ENCODE results near the gene DPY19L1. TPM values are rescaled to one million over a fixed set of nuclear protein-coding genes. Genes with fewer than 3 reads are reported as not detected.
A peak's percentile ranks its signal among the peaks of the same experiment; 100 is the strongest.

The DPY19L1 gene
- total RNA-seq, 1 experiment from 2014 or later = 10.7 TPM

DNA sequence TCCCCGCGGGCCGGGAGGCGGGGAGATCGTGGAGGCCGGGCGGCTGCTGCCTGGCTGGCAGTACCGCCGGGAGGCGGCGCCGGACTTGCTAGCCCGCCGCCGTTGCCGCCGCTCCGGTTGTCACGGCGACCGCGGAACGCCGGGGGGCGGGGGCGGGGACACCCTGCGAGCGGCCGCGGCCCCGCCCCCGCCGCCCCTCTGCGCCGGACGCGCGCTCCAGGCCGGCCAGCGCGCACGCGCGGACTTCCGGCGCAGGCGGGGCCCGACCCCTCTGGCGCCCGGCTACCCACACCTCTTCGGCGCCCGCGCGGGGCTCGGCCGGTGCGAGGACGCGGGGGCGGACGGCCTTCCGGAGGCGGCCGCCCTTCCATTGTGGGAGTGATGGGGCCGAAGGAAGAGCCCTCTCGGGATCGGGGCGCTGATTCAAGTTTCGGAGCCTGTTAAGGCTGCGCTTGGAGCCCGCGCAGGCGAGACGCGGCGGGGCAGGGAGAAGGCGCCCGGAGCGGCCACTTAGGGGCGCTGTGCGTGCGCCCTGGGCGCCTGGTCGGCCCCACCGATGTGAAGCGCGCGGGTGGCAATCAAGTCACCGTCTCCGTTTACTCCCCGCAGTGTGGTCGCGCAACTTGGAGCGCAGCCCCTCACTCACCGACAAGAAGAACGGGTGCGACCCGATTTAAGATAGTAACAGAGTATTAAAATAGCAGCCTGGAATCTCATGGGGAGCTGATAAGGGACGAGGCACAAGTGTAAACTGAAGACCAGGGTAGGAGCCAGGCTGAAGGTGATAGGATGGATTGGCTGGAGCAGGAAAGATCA lies 449 bp upstream of the DPY19L1 start:
- peaks cover 33% of the 10 kb centered on the region for H3K79me2 ChIP-seq (ENCODE audit: low read length)
- no peaks in the 10 kb centered on the region for H3K9me3 ChIP-seq (ENCODE audit: low read length)
- H3K36me3 ChIP-seq (ENCODE audit: low read depth, low read length) = no peaks in the 10 kb centered on the region
- no peaks in the 10 kb centered on the region for H3K9me2 ChIP-seq (replicated peaks; ENCODE audit: low read length)
- no peaks in the 10 kb centered on the region for H3K27me3 ChIP-seq (ENCODE audit: low read length)
- peak overlapping the region; percentile 53 for H3K27ac ChIP-seq (ENCODE audit: low read length)
- peak; percentile 81 for ATAC-seq
- peak overlapping the region; percentile 69 for H3K9ac ChIP-seq (ENCODE audit: low read length)
- ChIA-PET CTCF (interaction anchor here (0.6 to 0.7 kb wide), 5 partner anchors 34 to 488 kb away, joined by 4 to 6 read pairs (median 4); no protein-coding TSS in a partner anchor), POLR2A (ENCODE audit: unreplicated experiment) (no interaction called here)
- DNase-seq = peak; percentile 89
- H4K20me1 ChIP-seq (ENCODE audit: low read length) = peaks cover 6% of the 10 kb centered on the region; the same call in 1 of the 2 replicates
- no TSS peak for BruUV-seq (replicated peaks)
- intact Hi-C loops (cut with micrococcal nuclease) = no loop called here
- no peaks in the 10 kb centered on the region for H3F3A ChIP-seq (ENCODE audit: low read length, unreplicated experiment)
- peak overlapping the region; percentile 93 for H3K4me2 ChIP-seq (ENCODE audit: low read length)
- H3K4me1 ChIP-seq (ENCODE audit: insufficient read depth, low read length) = peaks cover 34% of the 10 kb centered on the region
- H3K4me3 ChIP-seq (ENCODE audit: low read length) = peak overlapping the region; percentile 68
- peak overlapping the region; percentile 77 for H2AFZ ChIP-seq (ENCODE audit: low read length)
- no peak for TF ChIP-seq EZH2 (IDR thresholded peaks at IDR 0.05; ENCODE audit: low read length, unreplicated experiment)
- TF ChIP-seq, protein P1, sequence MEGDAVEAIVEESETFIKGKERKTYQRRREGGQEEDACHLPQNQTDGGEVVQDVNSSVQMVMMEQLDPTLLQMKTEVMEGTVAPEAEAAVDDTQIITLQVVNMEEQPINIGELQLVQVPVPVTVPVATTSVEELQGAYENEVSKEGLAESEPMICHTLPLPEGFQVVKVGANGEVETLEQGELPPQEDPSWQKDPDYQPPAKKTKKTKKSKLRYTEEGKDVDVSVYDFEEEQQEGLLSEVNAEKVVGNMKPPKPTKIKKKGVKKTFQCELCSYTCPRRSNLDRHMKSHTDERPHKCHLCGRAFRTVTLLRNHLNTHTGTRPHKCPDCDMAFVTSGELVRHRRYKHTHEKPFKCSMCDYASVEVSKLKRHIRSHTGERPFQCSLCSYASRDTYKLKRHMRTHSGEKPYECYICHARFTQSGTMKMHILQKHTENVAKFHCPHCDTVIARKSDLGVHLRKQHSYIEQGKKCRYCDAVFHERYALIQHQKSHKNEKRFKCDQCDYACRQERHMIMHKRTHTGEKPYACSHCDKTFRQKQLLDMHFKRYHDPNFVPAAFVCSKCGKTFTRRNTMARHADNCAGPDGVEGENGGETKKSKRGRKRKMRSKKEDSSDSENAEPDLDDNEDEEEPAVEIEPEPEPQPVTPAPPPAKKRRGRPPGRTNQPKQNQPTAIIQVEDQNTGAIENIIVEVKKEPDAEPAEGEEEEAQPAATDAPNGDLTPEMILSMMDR (conservative IDR thresholded peaks at IDR 0.05; ENCODE audit: low read depth, low read length) = peak; percentile 82

DNA sequence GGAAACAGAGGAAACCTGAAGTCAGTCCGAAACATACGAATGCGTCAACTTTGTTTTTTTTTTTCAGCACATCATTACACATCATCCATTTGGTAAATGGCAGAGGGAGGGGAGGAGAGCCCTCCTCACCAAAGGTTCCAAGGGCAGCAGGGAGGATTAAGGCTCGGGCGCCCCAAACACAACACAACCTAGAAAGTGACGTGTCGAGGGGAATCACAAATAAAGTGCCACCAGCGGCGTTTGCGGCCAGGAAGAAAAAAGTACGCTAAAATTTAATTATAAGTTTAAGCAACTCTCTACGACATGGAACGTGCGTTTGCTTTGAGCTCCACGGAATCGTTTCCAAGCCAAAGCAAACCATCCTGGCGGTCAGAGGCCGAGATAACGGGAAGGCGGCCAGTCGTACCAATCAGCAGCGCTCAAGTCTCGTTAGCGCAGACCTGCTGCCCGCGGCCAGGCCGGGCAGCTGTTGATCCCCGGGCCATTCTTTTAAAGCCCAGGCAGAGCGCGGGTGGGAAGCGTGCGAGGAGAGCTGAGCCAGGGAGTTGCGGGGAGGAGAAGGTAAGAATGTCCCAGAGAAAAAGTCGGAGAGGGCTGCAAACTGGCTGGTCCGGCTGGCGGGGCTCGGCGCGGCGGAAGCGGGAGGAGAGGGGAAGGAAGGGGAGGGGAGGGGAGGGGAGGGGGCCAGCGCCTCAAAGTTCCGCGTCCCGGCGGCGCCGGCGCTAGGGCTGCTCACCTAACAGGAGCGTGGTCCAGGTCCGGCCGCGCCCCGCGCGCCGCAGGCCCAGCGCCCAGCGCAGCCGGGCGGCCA lies 719 bp downstream of the DPY19L1 start:
- intact Hi-C loops (cut with micrococcal nuclease) = no loop called here
- CTCF ChIA-PET = interaction anchor here (0.5 to 1.7 kb wide), 7 partner anchors 33 to 487 kb away, joined by 3 to 34 read pairs (median 4); no protein-coding TSS in a partner anchor
- Histone ChIP-seq H3F3A (ENCODE audit: low read length, unreplicated experiment) (no peaks in the 10 kb centered on the region), H3K9me3 (ENCODE audit: low read length) (no peaks in the 10 kb centered on the region), H4K20me1 (ENCODE audit: low read length) (peaks cover 6% of the 10 kb centered on the region; the same call in 1 of the 2 replicates), H3K27ac (ENCODE audit: low read length) (peak overlapping the region; percentile 15; the same call in 1 of the 2 replicates), H2AFZ (ENCODE audit: low read length) (peak overlapping the region; percentile 76), H3K4me1 (ENCODE audit: insufficient read depth, low read length) (peaks cover 36% of the 10 kb centered on the region), H3K36me3 (ENCODE audit: low read depth, low read length) (no peaks in the 10 kb centered on the region), H3K27me3 (ENCODE audit: low read length) (no peaks in the 10 kb centered on the region), H3K79me2 (ENCODE audit: low read length) (peaks cover 44% of the 10 kb centered on the region), H3K9ac (ENCODE audit: low read length) (peak overlapping the region; percentile 64), H3K4me3 (ENCODE audit: low read length) (peak overlapping the region; percentile 88), H3K4me2 (ENCODE audit: low read length) (peak overlapping the region; percentile 87), H3K9me2 (replicated peaks; ENCODE audit: low read length) (no peaks in the 10 kb centered on the region)
- no TSS peak for BruUV-seq (replicated peaks)
- TF ChIP-seq, protein P1 (conservative IDR thresholded peaks at IDR 0.05; ENCODE audit: low read depth, low read length) = no peak
- no peak for TF ChIP-seq EZH2phosphoT487 (IDR thresholded peaks at IDR 0.05; ENCODE audit: borderline replicate concordance, low read length)
- TF ChIP-seq EZH2 (IDR thresholded peaks at IDR 0.05; ENCODE audit: low read length, unreplicated experiment) = no peak
- peak; percentile 10 for ATAC-seq
- DNase-seq = peak; percentile 40
- POLR2A ChIA-PET (ENCODE audit: unreplicated experiment) = interaction anchor here (0.7 kb wide), 1 partner anchor 1432 kb away, joined by 4 read pairs; no protein-coding TSS in a partner anchor
